ENCODE results near the gene SLC25A51. TPM values are rescaled to one million over a fixed set of nuclear protein-coding genes. Genes with fewer than 3 reads are reported as not detected.

SLC25A51 gene
- total RNA-seq, 1 experiment from 2014 or later: 23.4 TPM

DNA sequence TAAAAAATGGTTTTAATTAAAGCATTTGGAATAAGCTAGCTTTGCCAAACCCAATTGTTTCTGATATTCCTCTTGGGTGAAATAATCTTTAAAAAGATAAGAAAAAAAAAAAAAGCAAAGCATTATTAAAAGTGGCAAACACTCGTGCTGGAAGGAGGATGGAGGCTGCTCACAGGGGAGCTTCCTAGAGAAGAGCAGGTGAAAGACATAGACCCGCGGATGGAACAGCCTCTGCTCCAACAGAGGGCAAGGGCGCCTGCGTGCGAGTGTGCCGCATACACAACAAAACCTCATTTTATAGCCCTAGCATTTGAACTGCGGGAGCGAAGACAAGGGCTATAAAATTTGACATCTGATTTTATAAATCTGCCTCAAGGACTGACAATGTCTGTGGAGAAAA, 33.4 kb upstream of the SLC25A51 start:
- intact Hi-C loops (cut with micrococcal nuclease; ENCODE audit: unreplicated experiment): loop anchor here (10.0 kb wide), 1 partner anchor 127 kb away; the partner anchor contains the start of gene SHB
- Histone ChIP-seq H3K4me1 (ENCODE audit: control insufficient read depth, insufficient read depth, low read length) (peaks cover 50% of the 10 kb centered on the region), H3K27ac (ENCODE audit: low read length) (peak overlapping the region; percentile 25), H3K27me3 (ENCODE audit: control insufficient read depth, insufficient read depth, low read length) (no peaks in the 10 kb centered on the region), H3K4me3 (ENCODE audit: low read depth in 2 of 2, low read length in 2 of 2) (no peak overlapping the region), H3K36me3 (ENCODE audit: control insufficient read depth, insufficient read depth, low read length) (peaks cover 2% of the 10 kb centered on the region), H3K9me3 (ENCODE audit: control insufficient read depth, insufficient read depth, low read depth, low read length) (no peaks in the 10 kb centered on the region)
- DNase-seq (ENCODE audit: low read depth, low spot score): no peak
- no peak for TF ChIP-seq TCF7L2 (IDR thresholded peaks at IDR 0.05; ENCODE audit: low read depth, low read length)
- TF ChIP-seq SIN3A (IDR thresholded peaks at IDR 0.05; ENCODE audit: borderline replicate concordance, insufficient read depth, low read depth, low read length): no peak
- no peak for TF ChIP-seq CTCF (IDR thresholded peaks at IDR 0.05)
- TF ChIP-seq POLR2AphosphoS5 (IDR thresholded peaks at IDR 0.05; ENCODE audit: low read depth, low read length): no peak
- TF ChIP-seq, protein P1, sequence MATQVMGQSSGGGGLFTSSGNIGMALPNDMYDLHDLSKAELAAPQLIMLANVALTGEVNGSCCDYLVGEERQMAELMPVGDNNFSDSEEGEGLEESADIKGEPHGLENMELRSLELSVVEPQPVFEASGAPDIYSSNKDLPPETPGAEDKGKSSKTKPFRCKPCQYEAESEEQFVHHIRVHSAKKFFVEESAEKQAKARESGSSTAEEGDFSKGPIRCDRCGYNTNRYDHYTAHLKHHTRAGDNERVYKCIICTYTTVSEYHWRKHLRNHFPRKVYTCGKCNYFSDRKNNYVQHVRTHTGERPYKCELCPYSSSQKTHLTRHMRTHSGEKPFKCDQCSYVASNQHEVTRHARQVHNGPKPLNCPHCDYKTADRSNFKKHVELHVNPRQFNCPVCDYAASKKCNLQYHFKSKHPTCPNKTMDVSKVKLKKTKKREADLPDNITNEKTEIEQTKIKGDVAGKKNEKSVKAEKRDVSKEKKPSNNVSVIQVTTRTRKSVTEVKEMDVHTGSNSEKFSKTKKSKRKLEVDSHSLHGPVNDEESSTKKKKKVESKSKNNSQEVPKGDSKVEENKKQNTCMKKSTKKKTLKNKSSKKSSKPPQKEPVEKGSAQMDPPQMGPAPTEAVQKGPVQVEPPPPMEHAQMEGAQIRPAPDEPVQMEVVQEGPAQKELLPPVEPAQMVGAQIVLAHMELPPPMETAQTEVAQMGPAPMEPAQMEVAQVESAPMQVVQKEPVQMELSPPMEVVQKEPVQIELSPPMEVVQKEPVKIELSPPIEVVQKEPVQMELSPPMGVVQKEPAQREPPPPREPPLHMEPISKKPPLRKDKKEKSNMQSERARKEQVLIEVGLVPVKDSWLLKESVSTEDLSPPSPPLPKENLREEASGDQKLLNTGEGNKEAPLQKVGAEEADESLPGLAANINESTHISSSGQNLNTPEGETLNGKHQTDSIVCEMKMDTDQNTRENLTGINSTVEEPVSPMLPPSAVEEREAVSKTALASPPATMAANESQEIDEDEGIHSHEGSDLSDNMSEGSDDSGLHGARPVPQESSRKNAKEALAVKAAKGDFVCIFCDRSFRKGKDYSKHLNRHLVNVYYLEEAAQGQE (IDR thresholded peaks at IDR 0.05; ENCODE audit: insufficient read depth in 1 of 2, low read depth in 2 of 2, low read length in 1 of 2): no peak
- in situ Hi-C loops (cut with HindIII; ENCODE audit: low pct_unique_long_range_greater_than_20kb, low sequenced_read_pairs): no loop called here
- ChIA-PET CTCF (no interaction called here), POLR2A (no interaction called here)
- no peak for ATAC-seq
- no TSS peak for BruUV-seq (replicated peaks)

- no TSS peak for BruUV-seq (replicated peaks)
- POLR2A ChIA-PET: no interaction called here
- intact Hi-C loops (cut with micrococcal nuclease; ENCODE audit: unreplicated experiment) (loop anchor here (10.0 kb wide), 1 partner anchor 128 kb away; the partner anchor contains the start of gene SHB), in situ Hi-C loops (cut with HindIII; ENCODE audit: low pct_unique_long_range_greater_than_20kb, low sequenced_read_pairs) (no loop called here)
- ATAC-seq (no peak), DNase-seq (ENCODE audit: low read depth, low spot score) (no peak)
- TF ChIP-seq SIN3A (IDR thresholded peaks at IDR 0.05; ENCODE audit: borderline replicate concordance, insufficient read depth, low read depth, low read length) (no peak), POLR2AphosphoS5 (IDR thresholded peaks at IDR 0.05; ENCODE audit: low read depth, low read length) (no peak), CTCF (IDR thresholded peaks at IDR 0.05) (no peak), TCF7L2 (IDR thresholded peaks at IDR 0.05; ENCODE audit: low read depth, low read length) (no peak)
- TF ChIP-seq, protein P1 (IDR thresholded peaks at IDR 0.05; ENCODE audit: insufficient read depth in 1 of 2, low read depth in 2 of 2, low read length in 1 of 2): no peak
- CTCF ChIA-PET: no interaction called here
- Histone ChIP-seq H3K36me3 (ENCODE audit: control insufficient read depth, insufficient read depth, low read length) (peaks cover 2% of the 10 kb centered on the region), H3K4me1 (ENCODE audit: control insufficient read depth, insufficient read depth, low read length) (peaks cover 47% of the 10 kb centered on the region), H3K9me3 (ENCODE audit: control insufficient read depth, insufficient read depth, low read depth, low read length) (no peaks in the 10 kb centered on the region), H3K4me3 (ENCODE audit: low read depth in 2 of 2, low read length in 2 of 2) (no peak overlapping the region), H3K27me3 (ENCODE audit: control insufficient read depth, insufficient read depth, low read length) (no peaks in the 10 kb centered on the region), H3K27ac (ENCODE audit: low read length) (peak overlapping the region; percentile 25)
These were observed 33.0 kb upstream of the SLC25A51 start for GRCh38 chr9:37936965-37937364.
